IPS-15b (cell line): ENCODE measurements around the gene PLXNB3.
A peak's percentile ranks its signal among the peaks of the same experiment; 100 is the strongest.
"Not testable (repeated sequence)": the region's sequence is repeated elsewhere in the genome, so short reads cannot be mapped to it uniquely, and the experiment has no call there.

Experiments
- H3K27me3 ChIP-seq: one replicate; pipeline ENCODE4 v1.6.1; 2013; ENCODE audit warnings: low read length; ENCODE audit not compliant: control insufficient read depth, insufficient read depth
- H3K36me3 ChIP-seq: one replicate; pipeline ENCODE4 v1.6.1; 2013; ENCODE audit warnings: low read length; ENCODE audit not compliant: control insufficient read depth, insufficient read depth
- H3K4me1 ChIP-seq: one replicate; pipeline ENCODE4 v1.6.1; 2013; ENCODE audit warnings: mild to moderate bottlenecking, low read length; ENCODE audit not compliant: control insufficient read depth, insufficient read depth
- H3K4me3 ChIP-seq: one replicate; pipeline ENCODE4 v1.5.1; 2013; ENCODE audit warnings: low read depth, low read length
- H3K9ac ChIP-seq: one replicate; pipeline ENCODE4 v1.6.1; 2013; ENCODE audit warnings: low read depth, mild to moderate bottlenecking, low read length
- H3K9me3 ChIP-seq: one replicate; pipeline ENCODE4 v1.6.1; 2013; ENCODE audit warnings: mild to moderate bottlenecking, low read length; ENCODE audit not compliant: control insufficient read depth, insufficient read depth

PLXNB3 gene

GRCh38 chrX:153736071-153736820, 27.8 kb upstream of the PLXNB3 start:
- no peak overlapping the region for H3K9ac ChIP-seq
- no peaks in the 10 kb centered on the region for H3K9me3 ChIP-seq
- peaks cover 4% of the 10 kb centered on the region for H3K4me1 ChIP-seq
- no peaks in the 10 kb centered on the region for H3K27me3 ChIP-seq
- H3K36me3 ChIP-seq = peaks cover 6% of the 10 kb centered on the region
- H3K4me3 ChIP-seq = no peak overlapping the region

- H3K9ac ChIP-seq = no peak overlapping the region
These were observed 27.1 kb upstream of the PLXNB3 start for GRCh38 chrX:153736871-153737441.

GRCh38 chrX:153738056-153738605, 25.9 kb upstream of the PLXNB3 start:
- Histone ChIP-seq H3K9ac (no peak overlapping the region), H3K4me3 (no peak overlapping the region), H3K9me3 (no peaks in the 10 kb centered on the region), H3K27me3 (no peaks in the 10 kb centered on the region), H3K36me3 (peaks cover 6% of the 10 kb centered on the region), H3K4me1 (peaks cover 4% of the 10 kb centered on the region)

More at GRCh38 chrX:153736871-153737441, 27.1 kb upstream of the PLXNB3 start:
- H3K4me1 ChIP-seq = peaks cover 4% of the 10 kb centered on the region
- peaks cover 6% of the 10 kb centered on the region for H3K36me3 ChIP-seq
- no peak overlapping the region for H3K4me3 ChIP-seq
- H3K27me3 ChIP-seq = no peaks in the 10 kb centered on the region
- H3K9me3 ChIP-seq = no peaks in the 10 kb centered on the region

DNA sequence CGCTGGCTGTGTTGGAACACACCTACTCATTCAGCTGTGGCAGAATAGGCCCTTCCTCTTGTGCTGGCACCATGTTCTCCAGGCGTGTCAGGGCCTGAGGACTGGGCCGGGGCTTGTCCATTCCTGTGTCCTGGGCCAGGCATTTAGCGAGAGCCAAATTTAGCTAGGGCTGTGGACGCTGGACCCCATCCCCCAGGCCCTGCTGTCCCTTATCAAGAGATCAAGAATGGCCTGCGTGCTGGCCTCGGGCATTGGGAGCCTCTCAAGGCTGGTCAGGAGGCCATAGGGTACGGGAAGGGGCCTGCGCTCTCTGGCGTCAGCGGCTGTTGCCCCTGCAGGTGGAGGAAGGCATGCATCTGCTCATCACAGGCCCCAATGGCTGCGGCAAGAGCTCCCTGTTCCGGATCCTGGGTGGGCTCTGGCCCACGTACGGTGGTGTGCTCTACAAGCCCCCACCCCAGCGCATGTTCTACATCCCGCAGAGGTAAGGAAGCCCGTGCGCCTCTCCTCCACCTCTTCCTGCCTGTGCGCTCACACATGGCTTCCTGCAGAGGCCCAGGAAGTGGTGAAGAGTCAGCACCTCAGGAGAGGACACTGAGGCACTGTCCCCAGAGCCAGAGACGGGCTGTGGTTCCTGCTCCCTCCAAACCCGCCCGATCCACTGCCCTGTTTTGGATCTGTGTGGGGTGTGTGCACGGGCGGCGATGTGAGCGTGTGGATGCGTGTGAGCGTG, 24.1 kb upstream of the PLXNB3 start:
- Histone ChIP-seq H3K36me3 (peaks cover 3% of the 10 kb centered on the region), H3K4me1 (peaks cover 4% of the 10 kb centered on the region), H3K27me3 (no peaks in the 10 kb centered on the region), H3K9me3 (no peaks in the 10 kb centered on the region), H3K4me3 (no peak overlapping the region), H3K9ac (no peak overlapping the region)

DNA sequence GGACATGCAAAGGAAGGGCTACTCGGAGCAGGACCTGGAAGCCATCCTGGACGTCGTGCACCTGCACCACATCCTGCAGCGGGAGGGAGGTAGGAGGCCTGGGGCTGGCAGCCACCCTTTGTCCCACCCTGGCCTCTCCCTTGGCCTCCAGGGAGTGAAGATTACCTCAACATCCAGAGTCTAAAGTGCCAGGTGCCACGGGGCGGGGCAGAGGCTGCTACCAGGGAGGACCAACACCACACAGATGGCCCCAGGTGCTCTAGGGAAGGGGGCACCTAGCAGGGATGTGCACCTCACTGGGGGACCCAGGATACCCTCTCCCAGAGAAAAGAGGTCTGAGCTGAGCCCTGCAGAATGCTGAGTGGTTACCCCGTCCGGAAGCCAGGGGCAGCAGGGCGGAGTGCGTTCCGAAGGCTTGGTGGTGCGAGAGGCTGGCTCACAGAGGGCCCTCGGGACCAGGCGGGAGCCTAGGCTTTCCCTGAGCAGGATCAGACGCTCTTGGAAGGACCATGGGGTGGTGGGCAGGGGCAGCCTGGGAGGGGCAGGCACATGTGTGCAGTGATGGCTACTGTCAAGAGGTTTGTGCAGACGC, 23.3 kb upstream of the PLXNB3 start:
- H3K27me3 ChIP-seq = no peaks in the 10 kb centered on the region
- H3K4me3 ChIP-seq = no peak overlapping the region
- H3K9me3 ChIP-seq = no peaks in the 10 kb centered on the region
- H3K36me3 ChIP-seq = peaks cover 3% of the 10 kb centered on the region
- H3K4me1 ChIP-seq = peaks cover under 1% of the 10 kb centered on the region
- H3K9ac ChIP-seq = no peak overlapping the region

DNA sequence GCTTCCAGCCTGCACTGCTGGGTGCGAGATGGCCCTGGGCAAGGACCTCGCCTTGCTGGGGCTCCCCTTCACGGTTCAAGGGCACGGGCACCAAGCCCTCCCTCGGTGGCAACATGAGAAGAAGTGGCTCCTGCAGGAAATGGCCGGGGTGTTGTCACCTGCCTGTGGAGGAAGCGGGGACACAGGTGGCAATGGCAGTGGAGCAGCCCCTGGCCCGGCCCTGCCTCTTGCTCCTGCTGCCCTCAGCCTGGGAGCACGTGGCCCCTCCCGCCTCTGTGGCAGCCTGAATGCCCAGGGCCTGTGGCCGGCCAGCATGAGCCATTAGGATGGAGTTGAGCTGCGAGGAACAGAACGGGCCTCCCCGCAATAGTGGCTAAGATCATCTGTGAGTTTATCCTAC, 22.6 kb upstream of the PLXNB3 start:
- Histone ChIP-seq H3K36me3 (peaks cover 3% of the 10 kb centered on the region), H3K4me1 (no peaks in the 10 kb centered on the region)

DNA sequence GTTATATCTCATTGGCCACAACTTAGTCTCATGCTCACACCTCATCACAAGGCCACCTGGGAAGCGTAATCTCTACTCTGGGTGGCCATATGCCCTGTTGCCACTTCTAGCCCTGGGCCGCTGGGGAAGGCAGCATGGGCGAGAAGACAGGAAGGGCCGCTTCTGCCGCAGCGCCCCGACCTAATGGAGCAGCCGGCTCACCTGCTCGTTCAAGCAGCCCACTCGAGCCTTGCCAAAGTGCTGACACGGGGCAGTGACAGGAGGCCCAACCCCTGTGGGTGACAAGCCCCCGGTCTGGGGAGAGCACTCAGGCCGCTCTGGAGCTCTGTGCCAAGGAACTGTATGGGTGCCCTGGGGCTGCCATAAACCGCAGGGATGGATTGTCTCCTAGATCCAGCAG, 21.9 kb upstream of the PLXNB3 start:
- H3K4me3 ChIP-seq, H3K4me1 ChIP-seq, H3K9ac ChIP-seq, H3K27me3 ChIP-seq, H3K36me3 ChIP-seq, H3K9me3 ChIP-seq: not testable (repeated sequence)

More for the DNA sequence above, 22.6 kb upstream of the PLXNB3 start:
- H3K9me3 ChIP-seq = no peaks in the 10 kb centered on the region
- H3K27me3 ChIP-seq = no peaks in the 10 kb centered on the region
- no peak overlapping the region for H3K9ac ChIP-seq
- H3K4me3 ChIP-seq = no peak overlapping the region

DNA sequence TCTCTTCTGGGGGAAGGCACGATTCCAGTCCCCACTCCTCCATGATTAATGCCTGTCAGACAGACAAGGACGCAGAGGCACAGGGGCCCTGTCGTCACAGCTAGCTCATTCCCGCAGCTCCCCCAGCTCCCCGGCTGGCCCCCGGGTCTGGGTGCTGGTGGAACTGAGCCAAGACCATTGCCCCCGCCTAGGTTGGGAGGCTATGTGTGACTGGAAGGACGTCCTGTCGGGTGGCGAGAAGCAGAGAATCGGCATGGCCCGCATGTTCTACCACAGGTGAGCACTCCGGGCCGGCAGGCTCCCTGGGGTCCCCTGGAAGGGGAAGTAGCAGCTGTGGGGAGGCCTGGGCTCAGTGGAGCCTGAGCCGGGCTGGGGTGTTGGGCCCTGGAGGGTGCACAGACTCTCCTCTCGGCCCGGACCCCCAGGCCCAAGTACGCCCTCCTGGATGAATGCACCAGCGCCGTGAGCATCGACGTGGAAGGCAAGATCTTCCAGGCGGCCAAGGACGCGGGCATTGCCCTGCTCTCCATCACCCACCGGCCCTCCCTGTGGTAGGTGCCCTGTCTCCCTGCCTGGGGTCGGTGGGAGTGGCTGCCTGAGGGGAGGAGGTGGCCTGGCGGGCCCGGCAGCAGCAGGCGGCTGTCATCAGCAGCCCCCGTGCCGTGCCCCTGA, 21.1 kb upstream of the PLXNB3 start:
- not testable (repeated sequence) for H3K27me3 ChIP-seq, H3K9ac ChIP-seq, H3K9me3 ChIP-seq, H3K36me3 ChIP-seq, H3K4me3 ChIP-seq, H3K4me1 ChIP-seq

- not testable (repeated sequence) for H3K9me3 ChIP-seq, H3K36me3 ChIP-seq, H3K4me1 ChIP-seq, H3K9ac ChIP-seq, H3K27me3 ChIP-seq
- peak overlapping the region; percentile 46 for H3K4me3 ChIP-seq
These were observed 20.4 kb upstream of the PLXNB3 start for GRCh38 chrX:153743468-153744209.

DNA sequence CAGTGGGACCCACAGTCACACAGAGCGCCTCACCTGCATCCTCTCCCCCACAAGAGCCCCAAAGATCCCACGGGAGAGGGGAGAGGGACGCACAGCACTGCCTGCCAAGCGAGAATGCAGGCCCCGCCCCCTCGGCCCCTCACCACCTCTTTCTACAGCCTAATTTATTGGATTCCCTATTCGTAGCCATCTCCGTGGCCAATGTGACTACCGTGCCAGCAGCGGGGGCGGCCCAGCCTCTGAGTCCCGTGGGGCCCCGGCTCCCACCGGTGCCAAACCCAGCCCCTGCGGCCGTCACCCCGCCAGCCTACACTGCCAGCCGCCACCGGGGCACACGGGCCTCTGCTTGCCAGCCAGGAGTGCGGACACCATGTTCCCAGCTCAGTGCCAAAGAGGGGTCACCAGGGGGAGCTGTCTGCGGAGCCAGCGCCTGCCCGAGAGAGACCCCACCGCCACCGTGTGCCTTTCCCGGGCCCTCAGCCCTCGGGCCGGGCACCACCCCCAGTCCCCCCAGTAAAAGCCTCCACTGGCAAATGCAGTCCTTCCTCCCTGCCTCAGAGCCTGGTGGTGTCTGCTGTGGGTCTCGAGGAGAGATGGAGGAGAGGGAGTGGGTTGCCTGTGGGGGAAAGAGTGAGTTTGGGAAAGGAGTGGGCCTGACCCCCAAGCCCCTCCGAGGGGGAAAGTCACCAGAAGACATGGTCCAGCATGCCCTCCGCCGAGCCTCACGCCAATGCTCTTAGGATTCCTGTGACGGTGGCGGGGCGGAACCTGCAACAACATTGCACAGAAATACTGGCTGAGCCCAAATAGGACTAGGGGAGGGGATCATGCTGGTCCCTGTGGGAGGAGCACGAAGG, 19.6 kb upstream of the PLXNB3 start:
- Histone ChIP-seq H3K9ac (no peak overlapping the region), H3K4me3 (peak overlapping the region; percentile 46), H3K4me1 (no peaks in the 10 kb centered on the region), H3K27me3 (no peaks in the 10 kb centered on the region), H3K36me3 (peaks cover 3% of the 10 kb centered on the region), H3K9me3 (no peaks in the 10 kb centered on the region)
